Measurements from ENCODE around the gene ATP9A. TPM values are rescaled to one million over a fixed set of nuclear protein-coding genes. Genes with fewer than 3 reads are reported as not detected.

Gene ATP9A
- total and polyA plus RNA-seq, 2 of the 8 experiments (the other 6 are each of a cell fraction or from before 2014, with no cell fraction given): 5.0 to 6.4 TPM

DNA sequence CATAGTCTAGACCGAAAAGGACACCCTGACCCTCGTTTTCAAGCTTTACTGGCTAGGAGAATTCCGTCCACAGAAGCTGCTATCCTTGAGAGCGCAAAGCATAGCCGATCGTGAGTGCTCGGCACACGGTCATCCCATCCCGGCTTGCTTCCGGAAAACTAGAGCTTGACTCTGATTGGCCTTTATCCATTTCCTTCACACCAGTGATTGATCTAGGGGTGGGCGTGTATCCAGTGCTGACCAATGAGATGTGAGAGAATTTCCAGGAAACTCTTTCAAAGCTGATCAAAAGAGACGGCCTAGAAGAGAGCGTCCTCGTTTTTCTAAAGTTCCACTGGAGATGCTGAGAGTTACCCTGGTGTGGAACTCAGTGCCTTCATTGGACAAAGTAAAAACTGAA lies 184.7 kb downstream of the ATP9A start:
- 92% methylated on average over 14 of the region's 14 CpGs; no CpG with 5 or more reads in 1 of the 2 experiments for WGBS, 2 experiments (ENCODE audit: extremely low coverage in 1 of 2, insufficient coverage in 1 of 2, insufficient read length in 1 of 2, insufficient replicate concordance in 2 of 2, low coverage in 1 of 2, low lambda C conversion rate in 2 of 2, missing lambda C conversion rate in 1 of 2)
- H2BK5ac ChIP-seq (ENCODE audit: low read depth, low read length): no peak overlapping the region
- no peak overlapping the region for H4K5ac ChIP-seq (ENCODE audit: insufficient read length, low read depth, low read length)
- H3K36me3 ChIP-seq (ENCODE audit: control insufficient read depth in 2 of 4, insufficient read depth in 4 of 4, low read length in 3 of 4): no peaks in the 10 kb centered on the region
- no peak overlapping the region for H3K23ac ChIP-seq (ENCODE audit: insufficient read length)
- no peak overlapping the region for H4K8ac ChIP-seq (ENCODE audit: extremely low read depth, insufficient read depth, low read length)
- no peak overlapping the region for H3K4me2 ChIP-seq (ENCODE audit: insufficient read depth in 1 of 2, low read depth in 2 of 2, low read length in 2 of 2)
- H3K18ac ChIP-seq (ENCODE audit: extremely low read depth, low read length): no peak overlapping the region
- CTCF ChIA-PET (ENCODE audit: partially characterized antibody): interaction anchor here (0.6 to 1.3 kb wide), 6 partner anchors 12 to 602 kb away, joined by 3 to 8 read pairs (median 4); no protein-coding TSS in a partner anchor
- no peaks in the 10 kb centered on the region for H3K4me1 ChIP-seq (replicated peaks in 1 of 4; ENCODE audit: control insufficient read depth in 3 of 4, insufficient read depth in 4 of 4, low read length in 3 of 4)
- no peaks in the 10 kb centered on the region for H3K27me3 ChIP-seq (replicated peaks in 1 of 4; ENCODE audit: control insufficient read depth in 3 of 4, extremely low read depth in 1 of 4, insufficient read depth in 3 of 4, low read length in 3 of 4)
- H3K56ac ChIP-seq (replicated peaks; ENCODE audit: insufficient read length, low read depth, low read length): no peak overlapping the region
- H4K20me1 ChIP-seq (replicated peaks in 1 of 2; ENCODE audit: control insufficient read depth in 1 of 2, insufficient read depth in 2 of 2, low read length in 2 of 2): no peaks in the 10 kb centered on the region
- H3K9ac ChIP-seq (replicated peaks in 1 of 4; ENCODE audit: extremely low read depth in 1 of 4, low read depth in 3 of 4, low read length in 3 of 4): no peak overlapping the region
- no peaks in the 10 kb centered on the region for H3K79me2 ChIP-seq (ENCODE audit: control insufficient read depth in 1 of 2, insufficient read depth in 2 of 2, low read length in 2 of 2)
- H3K14ac ChIP-seq (ENCODE audit: insufficient read length): no peak overlapping the region
- no peak overlapping the region for H2AK5ac ChIP-seq (ENCODE audit: low read depth, low read length)
- no peak overlapping the region for H4K91ac ChIP-seq (replicated peaks; ENCODE audit: insufficient read length, low read length)
- no peak overlapping the region for H3K4me3 ChIP-seq (ENCODE audit: extremely low read depth in 1 of 4, insufficient read depth in 2 of 4, low read depth in 3 of 4, low read length in 4 of 4)
- no peaks in the 10 kb centered on the region for H3K23me2 ChIP-seq (ENCODE audit: low read depth, low read length)
- POLR2A ChIA-PET (ENCODE audit: partially characterized antibody): no interaction called here
- H2AFZ ChIP-seq (ENCODE audit: low read length): peak overlapping the region; percentile 30; the same call in 1 of the 2 replicates
- H3K4ac ChIP-seq (replicated peaks; ENCODE audit: insufficient read length, low read depth, low read length): no peak overlapping the region
- H2BK15ac ChIP-seq (ENCODE audit: low read length): no peak overlapping the region
- no peak overlapping the region for H2BK20ac ChIP-seq (ENCODE audit: low read length)
- H3K9me3 ChIP-seq (ENCODE audit: insufficient read depth in 2 of 2, low read depth in 1 of 2, low read length in 1 of 2): no peaks in the 10 kb centered on the region
- TF ChIP-seq SP1 (IDR thresholded peaks at IDR 0.05; ENCODE audit: low read depth, low read length) (0 out of 2 replicates have a peak, but pooled peaks have one; percentile 26), BCL11A (IDR thresholded peaks at IDR 0.05; ENCODE audit: low read depth in 2 of 2, low read length in 2 of 2) (no peak)
- DNase-seq (ENCODE audit: low read depth in 1 of 2, low spot score in 2 of 2) (no peak), FAIRE-seq (no peak)
- no peaks in the 10 kb centered on the region for H3K79me1 ChIP-seq (ENCODE audit: low read depth, low read length)
- H2BK120ac ChIP-seq (replicated peaks; ENCODE audit: low read depth, low read length): no peak overlapping the region
- H2BK12ac ChIP-seq (ENCODE audit: low read depth, low read length): no peak overlapping the region
- H3K27ac ChIP-seq (ENCODE audit: low read depth, low read length): no peak overlapping the region

All from H1 (cell line).